BE2C (cell line): ENCODE measurements around the gene PHF12. TPM values are rescaled to one million over a fixed set of nuclear protein-coding genes. Genes with fewer than 3 reads are reported as not detected.
A peak's percentile ranks its signal among the peaks of the same experiment; 100 is the strongest.

ENCODE experiments used
- DNase-seq: peaks from one replicate; pipeline ENCODE4 v3.0.0-alpha.2; 2020
- H3K27me3 ChIP-seq: fragments of 250-450 bp; sonication (Bioruptor Pico); 2 replicates; pipeline ENCODE4 v1.5.1; 2020; ENCODE audit warnings: mild to moderate bottlenecking
- H3K36me3 ChIP-seq: fragments of 250-450 bp; sonication (Bioruptor Pico); 2 replicates; pipeline ENCODE4 v1.5.1; 2020; ENCODE audit warnings: mild to moderate bottlenecking
- H3K4me1 ChIP-seq: fragments of 250-450 bp; sonication (Bioruptor Pico); 2 replicates; pipeline ENCODE4 v1.5.1; 2020
- H3K4me3 ChIP-seq: 2 replicates; pipeline ENCODE4 v1.5.1; 2011; ENCODE audit warnings: low read depth, low read length
- H3K9me3 ChIP-seq: fragments of 250-450 bp; sonication (Bioruptor Pico); 2 replicates; pipeline ENCODE4 v1.5.1; 2020
- CTCF ChIP-seq: IDR thresholded peaks from 2 replicates; pipeline ENCODE4 v1.5.1; 2012; ENCODE audit warnings: mild to moderate bottlenecking, low read depth, low read length
- polyA plus RNA-seq: library from polyadenylated mRNA; unstranded; fragments of >200 nt; gene quantifications from one replicate; pipeline ENCODE4 v1.2.1, GENCODE V29; 2012; ENCODE audit warnings: low read depth, missing spikeins; ENCODE audit not compliant: insufficient read length, insufficient read depth

The PHF12 gene
- 43.0 TPM for polyA plus RNA-seq

GRCh38 chr17:28951428-28951990, at the start of gene PHF12:
TSS of gene PHF12 (minus strand) at chr17:28951518. CDS start at chr17:28950960, 558 bp downstream.
- peak within 1 kb of the TSS; percentile 81 for H3K4me3 ChIP-seq
- no peaks in the 10 kb centered on the region for H3K27me3 ChIP-seq
- peaks cover 5% of the 10 kb centered on the region for H3K4me1 ChIP-seq
- H3K36me3 ChIP-seq, result no peaks in the 10 kb centered on the region
- TF ChIP-seq CTCF, result no peak
- no peaks in the 10 kb centered on the region for H3K9me3 ChIP-seq
- DNase-seq, result peak; percentile 96

GRCh38 chr17:29000973-29001372, 49.7 kb upstream of the PHF12 start:
- no peak overlapping the region for H3K4me3 ChIP-seq
- no peak for DNase-seq
- TF ChIP-seq CTCF, result no peak
- no peaks in the 10 kb centered on the region for H3K27me3 ChIP-seq
- no peaks in the 10 kb centered on the region; the same call in 1 of the 2 replicates for H3K4me1 ChIP-seq
- H3K9me3 ChIP-seq, result no peaks in the 10 kb centered on the region
- H3K36me3 ChIP-seq, result no peaks in the 10 kb centered on the region

GRCh38 chr17:28999206-28999605, 47.9 kb upstream of the PHF12 start:
- TF ChIP-seq CTCF, result no peak
- Histone ChIP-seq H3K4me1 (no peaks in the 10 kb centered on the region; the same call in 1 of the 2 replicates), H3K4me3 (no peak overlapping the region), H3K27me3 (no peaks in the 10 kb centered on the region), H3K36me3 (no peaks in the 10 kb centered on the region), H3K9me3 (no peaks in the 10 kb centered on the region)
- no peak for DNase-seq

- DNase-seq, result no peak
- Histone ChIP-seq H3K4me1 (no peaks in the 10 kb centered on the region; the same call in 1 of the 2 replicates), H3K9me3 (no peaks in the 10 kb centered on the region), H3K27me3 (no peaks in the 10 kb centered on the region), H3K36me3 (no peaks in the 10 kb centered on the region), H3K4me3 (no peak overlapping the region)
- TF ChIP-seq CTCF, result no peak
These were observed 46.5 kb upstream of the PHF12 start for GRCh38 chr17:28997806-28998205.

GRCh38 chr17:28996554-28997096, 45.3 kb upstream of the PHF12 start:
- DNase-seq, result no peak
- Histone ChIP-seq H3K36me3 (no peaks in the 10 kb centered on the region), H3K27me3 (no peaks in the 10 kb centered on the region), H3K9me3 (no peaks in the 10 kb centered on the region), H3K4me1 (no peaks in the 10 kb centered on the region; the same call in 1 of the 2 replicates), H3K4me3 (no peak overlapping the region)
- no peak for TF ChIP-seq CTCF
